Glutamatergic neuron (in vitro differentiated cells): Measurements from ENCODE around the gene C1orf105. TPM values are rescaled to one million over a fixed set of nuclear protein-coding genes. Genes with fewer than 3 reads are reported as not detected.

Experiments used
- DNase-seq: peaks from one replicate; pipeline ENCODE4 v3.0.0; 2022
- H3K27ac Mint-ChIP-seq: one replicate; pipeline ENCODE4 v1.8.0; 2020; ENCODE audit warnings: mild to moderate bottlenecking, mixed read lengths, inconsistent platforms; ENCODE audit not compliant: unreplicated experiment
- H3K27me3 Mint-ChIP-seq: one replicate; pipeline ENCODE4 v1.8.0; 2020; ENCODE audit warnings: mild to moderate bottlenecking, moderate library complexity, mixed read lengths, inconsistent platforms; ENCODE audit not compliant: unreplicated experiment
- H3K36me3 Mint-ChIP-seq: one replicate; pipeline ENCODE4 v1.8.0; 2020; ENCODE audit warnings: mild to moderate bottlenecking, mixed read lengths, inconsistent platforms; ENCODE audit not compliant: unreplicated experiment
- H3K4me1 Mint-ChIP-seq: one replicate; pipeline ENCODE4 v1.8.0; 2020; ENCODE audit warnings: mild to moderate bottlenecking, low read depth, mixed read lengths, inconsistent platforms; ENCODE audit not compliant: unreplicated experiment
- H3K4me3 Mint-ChIP-seq: one replicate; pipeline ENCODE4 v1.8.0; 2020; ENCODE audit warnings: mild to moderate bottlenecking, mixed read lengths, inconsistent platforms; ENCODE audit not compliant: unreplicated experiment
- H3K9me3 Mint-ChIP-seq: one replicate; pipeline ENCODE4 v1.8.0; 2020; ENCODE audit warnings: mild to moderate bottlenecking, moderate library complexity, mixed read lengths, inconsistent platforms; ENCODE audit not compliant: unreplicated experiment
- CTCF ChIP-seq: fragments of 200-600 bp; sonication (generic); IDR thresholded peaks from one replicate; pipeline ENCODE4 v1.5.0; 2021; ENCODE audit not compliant: partially characterized antibody, unreplicated experiment
- total RNA-seq: library from RNA; stranded (reverse); fragmentation: NEBNext Ultra II Directional; extraction: Animal tissue kit (Norgen Biotek cat#: 25700); gene quantifications from one replicate; pipeline ENCODE4 v1.2.1, GENCODE V29; 2021; ENCODE audit not compliant: unreplicated experiment

Gene C1orf105
- total RNA-seq, 1 donor from 2014 or later: not detected

GRCh38 chr1:172452536-172453152 lies 32.2 kb downstream of the C1orf105 start:
- no peak for TF ChIP-seq CTCF
- no peak for DNase-seq
- Mint-ChIP-seq H3K27ac (peak overlapping the region; percentile 74), H3K27me3 (peaks cover 1% of the 10 kb centered on the region), H3K4me3 (peak overlapping the region; percentile 60), H3K36me3 (no peaks in the 10 kb centered on the region), H3K9me3 (no peaks in the 10 kb centered on the region), H3K4me1 (peaks cover 5% of the 10 kb centered on the region)

GRCh38 chr1:172453153-172453545 lies 32.7 kb downstream of the C1orf105 start:
- DNase-seq: no peak
- Mint-ChIP-seq H3K4me3 (no peak overlapping the region), H3K27me3 (peaks cover 1% of the 10 kb centered on the region), H3K9me3 (no peaks in the 10 kb centered on the region), H3K27ac (peak overlapping the region; percentile 39), H3K4me1 (peaks cover 8% of the 10 kb centered on the region), H3K36me3 (no peaks in the 10 kb centered on the region)
- TF ChIP-seq CTCF: no peak

- Mint-ChIP-seq H3K4me1 (peaks cover 8% of the 10 kb centered on the region), H3K4me3 (no peak overlapping the region), H3K27ac (no peak overlapping the region), H3K27me3 (peaks cover 1% of the 10 kb centered on the region), H3K36me3 (no peaks in the 10 kb centered on the region), H3K9me3 (no peaks in the 10 kb centered on the region)
- no peak for DNase-seq
- no peak for TF ChIP-seq CTCF
Observed at GRCh38 chr1:172453607-172454006, 33.1 kb downstream of the C1orf105 start.

- TF ChIP-seq CTCF: no peak
Observed at GRCh38 chr1:172455451-172455850, 35.0 kb downstream of the C1orf105 start.

GRCh38 chr1:172456344-172456769 lies 35.9 kb downstream of the C1orf105 start:
- H3K4me1 Mint-ChIP-seq: peaks cover 8% of the 10 kb centered on the region
- no peaks in the 10 kb centered on the region for H3K36me3 Mint-ChIP-seq
- no peak for DNase-seq
- H3K27ac Mint-ChIP-seq: no peak overlapping the region
- no peaks in the 10 kb centered on the region for H3K9me3 Mint-ChIP-seq
- no peaks in the 10 kb centered on the region for H3K27me3 Mint-ChIP-seq
- TF ChIP-seq CTCF: no peak
- H3K4me3 Mint-ChIP-seq: no peak overlapping the region

More at GRCh38 chr1:172455451-172455850, 35.0 kb downstream of the C1orf105 start:
- H3K27ac Mint-ChIP-seq: no peak overlapping the region
- H3K9me3 Mint-ChIP-seq: no peaks in the 10 kb centered on the region
- H3K36me3 Mint-ChIP-seq: no peaks in the 10 kb centered on the region
- peaks cover 8% of the 10 kb centered on the region for H3K4me1 Mint-ChIP-seq
- DNase-seq: no peak
- H3K4me3 Mint-ChIP-seq: no peak overlapping the region
- H3K27me3 Mint-ChIP-seq: no peaks in the 10 kb centered on the region
